ENCODE results near the gene ZNF256. TPM values are rescaled to one million over a fixed set of nuclear protein-coding genes. Genes with fewer than 3 reads are reported as not detected.
A peak's percentile ranks its signal among the peaks of the same experiment; 100 is the strongest.

ZNF256 gene
- total and polyA plus RNA-seq, 2 of the 13 experiments (the other 11 are each of a cell fraction or from before 2014, with no cell fraction given) = 3.8 to 6.0 TPM

DNA sequence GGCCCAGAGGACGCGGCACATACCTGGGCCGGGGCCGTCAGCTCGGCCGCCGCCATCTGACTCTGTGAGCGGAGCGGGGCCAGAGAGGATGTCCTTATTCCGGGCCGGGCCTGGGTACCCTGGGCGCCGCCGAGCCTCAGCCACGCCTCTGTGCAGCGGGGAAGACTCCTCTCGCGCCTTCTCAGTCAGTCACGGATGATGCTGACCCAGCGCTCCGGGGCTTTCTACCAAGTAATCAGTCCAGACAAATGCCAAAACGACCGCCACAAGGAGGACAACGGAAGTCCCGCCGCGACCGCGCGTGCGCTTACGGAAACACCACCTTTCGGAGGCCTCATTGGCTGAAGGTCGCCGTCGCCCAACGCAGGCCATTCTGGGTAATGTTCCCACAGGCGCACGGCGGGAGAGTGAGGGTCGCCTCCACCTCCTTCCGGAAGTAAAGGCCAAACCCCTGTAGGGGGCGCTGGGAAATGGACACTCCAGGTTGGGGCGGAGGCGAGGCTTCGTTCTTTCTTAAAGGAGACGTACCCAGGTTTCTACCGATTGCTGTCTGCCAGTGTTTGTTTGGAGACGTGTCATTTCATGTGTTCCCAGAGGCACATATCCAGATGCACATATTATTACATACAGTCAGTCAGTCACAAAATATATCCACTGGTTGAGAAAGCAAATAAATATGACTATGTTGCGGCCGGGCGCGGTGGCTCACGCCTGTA, at the start of gene ZNF256 (continued):
- TF ChIP-seq, protein P1, sequence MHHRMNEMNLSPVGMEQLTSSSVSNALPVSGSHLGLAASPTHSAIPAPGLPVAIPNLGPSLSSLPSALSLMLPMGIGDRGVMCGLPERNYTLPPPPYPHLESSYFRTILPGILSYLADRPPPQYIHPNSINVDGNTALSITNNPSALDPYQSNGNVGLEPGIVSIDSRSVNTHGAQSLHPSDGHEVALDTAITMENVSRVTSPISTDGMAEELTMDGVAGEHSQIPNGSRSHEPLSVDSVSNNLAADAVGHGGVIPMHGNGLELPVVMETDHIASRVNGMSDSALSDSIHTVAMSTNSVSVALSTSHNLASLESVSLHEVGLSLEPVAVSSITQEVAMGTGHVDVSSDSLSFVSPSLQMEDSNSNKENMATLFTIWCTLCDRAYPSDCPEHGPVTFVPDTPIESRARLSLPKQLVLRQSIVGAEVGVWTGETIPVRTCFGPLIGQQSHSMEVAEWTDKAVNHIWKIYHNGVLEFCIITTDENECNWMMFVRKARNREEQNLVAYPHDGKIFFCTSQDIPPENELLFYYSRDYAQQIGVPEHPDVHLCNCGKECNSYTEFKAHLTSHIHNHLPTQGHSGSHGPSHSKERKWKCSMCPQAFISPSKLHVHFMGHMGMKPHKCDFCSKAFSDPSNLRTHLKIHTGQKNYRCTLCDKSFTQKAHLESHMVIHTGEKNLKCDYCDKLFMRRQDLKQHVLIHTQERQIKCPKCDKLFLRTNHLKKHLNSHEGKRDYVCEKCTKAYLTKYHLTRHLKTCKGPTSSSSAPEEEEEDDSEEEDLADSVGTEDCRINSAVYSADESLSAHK (CRISPR knock-in tag; IDR thresholded peaks at IDR 0.05; ENCODE audit: borderline replicate concordance) = no peak
- TF ChIP-seq, protein P2, sequence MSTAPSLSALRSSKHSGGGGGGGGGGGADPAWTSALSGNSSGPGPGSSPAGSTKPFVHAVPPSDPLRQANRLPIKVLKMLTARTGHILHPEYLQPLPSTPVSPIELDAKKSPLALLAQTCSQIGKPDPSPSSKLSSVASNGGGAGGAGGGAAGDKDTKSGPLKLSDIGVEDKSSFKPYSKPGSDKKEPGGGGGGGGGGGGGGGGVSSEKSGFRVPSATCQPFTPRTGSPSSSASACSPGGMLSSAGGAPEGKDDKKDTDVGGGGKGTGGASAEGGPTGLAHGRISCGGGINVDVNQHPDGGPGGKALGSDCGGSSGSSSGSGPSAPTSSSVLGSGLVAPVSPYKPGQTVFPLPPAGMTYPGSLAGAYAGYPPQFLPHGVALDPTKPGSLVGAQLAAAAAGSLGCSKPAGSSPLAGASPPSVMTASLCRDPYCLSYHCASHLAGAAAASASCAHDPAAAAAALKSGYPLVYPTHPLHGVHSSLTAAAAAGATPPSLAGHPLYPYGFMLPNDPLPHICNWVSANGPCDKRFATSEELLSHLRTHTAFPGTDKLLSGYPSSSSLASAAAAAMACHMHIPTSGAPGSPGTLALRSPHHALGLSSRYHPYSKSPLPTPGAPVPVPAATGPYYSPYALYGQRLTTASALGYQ (CRISPR knock-in tag; IDR thresholded peaks at IDR 0.05) = no peak
- TF ChIP-seq ZNF749 (CRISPR knock-in tag; IDR thresholded peaks at IDR 0.05; ENCODE audit: borderline replicate concordance) (no peak; the same call in 1 of the 2 replicates), PHF8 (CRISPR knock-in tag; IDR thresholded peaks at IDR 0.05) (peak; percentile 84), ZNF567 (CRISPR knock-in tag; IDR thresholded peaks at IDR 0.05; ENCODE audit: borderline replicate concordance) (no peak), ZNF333 (CRISPR knock-in tag; IDR thresholded peaks at IDR 0.05; ENCODE audit: borderline replicate concordance) (no peak), NFATC3 (CRISPR knock-in tag; IDR thresholded peaks at IDR 0.05) (no peak), POLR2A (IDR thresholded peaks at IDR 0.05; ENCODE audit: insufficient read depth in 1 of 2, low read depth in 2 of 2, low read length in 2 of 2) (peak; percentile 55 to 60; a peak in 3 of 4 replicates), NCOA5 (CRISPR knock-in tag; IDR thresholded peaks at IDR 0.05) (no peak), PITX1 (CRISPR knock-in tag; IDR thresholded peaks at IDR 0.05) (no peak), CEBPG (CRISPR knock-in tag; IDR thresholded peaks at IDR 0.05) (no peak), ZNF660 (CRISPR knock-in tag; IDR thresholded peaks at IDR 0.05; ENCODE audit: borderline replicate concordance, low read depth) (no peak), ZNF724P (CRISPR knock-in tag; IDR thresholded peaks at IDR 0.05; ENCODE audit: borderline replicate concordance) (no peak)
- TF ChIP-seq, protein P3, sequence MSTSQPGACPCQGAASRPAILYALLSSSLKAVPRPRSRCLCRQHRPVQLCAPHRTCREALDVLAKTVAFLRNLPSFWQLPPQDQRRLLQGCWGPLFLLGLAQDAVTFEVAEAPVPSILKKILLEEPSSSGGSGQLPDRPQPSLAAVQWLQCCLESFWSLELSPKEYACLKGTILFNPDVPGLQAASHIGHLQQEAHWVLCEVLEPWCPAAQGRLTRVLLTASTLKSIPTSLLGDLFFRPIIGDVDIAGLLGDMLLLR (CRISPR knock-in tag; IDR thresholded peaks at IDR 0.05) = no peak
- TF ChIP-seq, protein P4, sequence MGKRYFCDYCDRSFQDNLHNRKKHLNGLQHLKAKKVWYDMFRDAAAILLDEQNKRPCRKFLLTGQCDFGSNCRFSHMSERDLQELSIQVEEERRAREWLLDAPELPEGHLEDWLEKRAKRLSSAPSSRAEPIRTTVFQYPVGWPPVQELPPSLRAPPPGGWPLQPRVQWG (CRISPR knock-in tag; IDR thresholded peaks at IDR 0.05; ENCODE audit: borderline replicate concordance, low read depth) = no peak
- TF ChIP-seq, protein P5, sequence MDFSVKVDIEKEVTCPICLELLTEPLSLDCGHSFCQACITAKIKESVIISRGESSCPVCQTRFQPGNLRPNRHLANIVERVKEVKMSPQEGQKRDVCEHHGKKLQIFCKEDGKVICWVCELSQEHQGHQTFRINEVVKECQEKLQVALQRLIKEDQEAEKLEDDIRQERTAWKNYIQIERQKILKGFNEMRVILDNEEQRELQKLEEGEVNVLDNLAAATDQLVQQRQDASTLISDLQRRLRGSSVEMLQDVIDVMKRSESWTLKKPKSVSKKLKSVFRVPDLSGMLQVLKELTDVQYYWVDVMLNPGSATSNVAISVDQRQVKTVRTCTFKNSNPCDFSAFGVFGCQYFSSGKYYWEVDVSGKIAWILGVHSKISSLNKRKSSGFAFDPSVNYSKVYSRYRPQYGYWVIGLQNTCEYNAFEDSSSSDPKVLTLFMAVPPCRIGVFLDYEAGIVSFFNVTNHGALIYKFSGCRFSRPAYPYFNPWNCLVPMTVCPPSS (IDR thresholded peaks at IDR 0.05) = no peak
- TF ChIP-seq, protein P6, sequence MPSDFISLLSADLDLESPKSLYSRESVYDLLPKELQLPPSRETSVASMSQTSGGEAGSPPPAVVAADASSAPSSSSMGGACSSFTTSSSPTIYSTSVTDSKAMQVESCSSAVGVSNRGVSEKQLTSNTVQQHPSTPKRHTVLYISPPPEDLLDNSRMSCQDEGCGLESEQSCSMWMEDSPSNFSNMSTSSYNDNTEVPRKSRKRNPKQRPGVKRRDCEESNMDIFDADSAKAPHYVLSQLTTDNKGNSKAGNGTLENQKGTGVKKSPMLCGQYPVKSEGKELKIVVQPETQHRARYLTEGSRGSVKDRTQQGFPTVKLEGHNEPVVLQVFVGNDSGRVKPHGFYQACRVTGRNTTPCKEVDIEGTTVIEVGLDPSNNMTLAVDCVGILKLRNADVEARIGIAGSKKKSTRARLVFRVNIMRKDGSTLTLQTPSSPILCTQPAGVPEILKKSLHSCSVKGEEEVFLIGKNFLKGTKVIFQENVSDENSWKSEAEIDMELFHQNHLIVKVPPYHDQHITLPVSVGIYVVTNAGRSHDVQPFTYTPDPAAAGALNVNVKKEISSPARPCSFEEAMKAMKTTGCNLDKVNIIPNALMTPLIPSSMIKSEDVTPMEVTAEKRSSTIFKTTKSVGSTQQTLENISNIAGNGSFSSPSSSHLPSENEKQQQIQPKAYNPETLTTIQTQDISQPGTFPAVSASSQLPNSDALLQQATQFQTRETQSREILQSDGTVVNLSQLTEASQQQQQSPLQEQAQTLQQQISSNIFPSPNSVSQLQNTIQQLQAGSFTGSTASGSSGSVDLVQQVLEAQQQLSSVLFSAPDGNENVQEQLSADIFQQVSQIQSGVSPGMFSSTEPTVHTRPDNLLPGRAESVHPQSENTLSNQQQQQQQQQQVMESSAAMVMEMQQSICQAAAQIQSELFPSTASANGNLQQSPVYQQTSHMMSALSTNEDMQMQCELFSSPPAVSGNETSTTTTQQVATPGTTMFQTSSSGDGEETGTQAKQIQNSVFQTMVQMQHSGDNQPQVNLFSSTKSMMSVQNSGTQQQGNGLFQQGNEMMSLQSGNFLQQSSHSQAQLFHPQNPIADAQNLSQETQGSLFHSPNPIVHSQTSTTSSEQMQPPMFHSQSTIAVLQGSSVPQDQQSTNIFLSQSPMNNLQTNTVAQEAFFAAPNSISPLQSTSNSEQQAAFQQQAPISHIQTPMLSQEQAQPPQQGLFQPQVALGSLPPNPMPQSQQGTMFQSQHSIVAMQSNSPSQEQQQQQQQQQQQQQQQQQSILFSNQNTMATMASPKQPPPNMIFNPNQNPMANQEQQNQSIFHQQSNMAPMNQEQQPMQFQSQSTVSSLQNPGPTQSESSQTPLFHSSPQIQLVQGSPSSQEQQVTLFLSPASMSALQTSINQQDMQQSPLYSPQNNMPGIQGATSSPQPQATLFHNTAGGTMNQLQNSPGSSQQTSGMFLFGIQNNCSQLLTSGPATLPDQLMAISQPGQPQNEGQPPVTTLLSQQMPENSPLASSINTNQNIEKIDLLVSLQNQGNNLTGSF (CRISPR knock-in tag; IDR thresholded peaks at IDR 0.05) = no peak

Data from HepG2 (cell line).